Esophagus muscularis mucosa (tissue), 4 donors: ENCODE measurements around the gene CCDC88A. TPM values are rescaled to one million over a fixed set of nuclear protein-coding genes. Genes with fewer than 3 reads are reported as not detected.

ENCODE experiments used
- DNase-seq: peaks from one replicate; pipeline ENCODE4 v3.0.0-alpha.2; 2017; ENCODE audit errors: extremely low spot score
- H3K27ac ChIP-seq, 4 donors: fragments of 200-600 bp; sonication (generic); replicated peaks in 1 of 4; 1 replicate in 3 of 4; 2 replicates in 1 of 4; pipeline ENCODE4 v1.5.1; 2016 to 2019; ENCODE audit warnings: mild to moderate bottlenecking in 1 of 4
- H3K27me3 ChIP-seq, 4 donors: fragments of 200-600 bp; sonication (generic); one replicate each; pipeline versions ENCODE4 v1.5.1 to v1.6.0; 2016 to 2019
- H3K36me3 ChIP-seq, 4 donors: fragments of 200-600 bp; sonication (generic); one replicate each; pipeline ENCODE4 v1.5.1; 2016 to 2019
- H3K4me1 ChIP-seq, 4 donors: fragments of 200-600 bp; sonication (generic); one replicate each; pipeline ENCODE4 v1.5.1; 2016 to 2019
- H3K4me3 ChIP-seq, 4 donors: fragments of 200-600 bp; sonication (generic); 1 replicate in 2 of 4; 2 replicates in 2 of 4; pipeline ENCODE4 v1.5.1; 2016 to 2019; ENCODE audit warnings: mild to moderate bottlenecking in 4 of 4, moderate library complexity in 1 of 4
- H3K9me3 ChIP-seq, 4 donors: fragments of 200-600 bp; sonication (generic); 1 replicate in 3 of 4; 2 replicates in 1 of 4; pipeline ENCODE4 v1.5.1; 2016 to 2019
- CTCF ChIP-seq, 3 experiments: fragments of 200-600 bp in 2 of 3; fragments of 450-650 bp in 1 of 3; sonication (generic) in 2 of 3; IDR thresholded peaks; one replicate each; pipeline ENCODE4 v1.5.1; 2017 to 2019; ENCODE audit warnings: antibody characterized with exemption in 3 of 3, mild to moderate bottlenecking in 2 of 3, moderate library complexity in 1 of 3
- EP300 ChIP-seq: sonication (generic); formaldehyde crosslinking; IDR thresholded peaks from one replicate; pipeline ENCODE4 v1.6.1; 2017; ENCODE audit warnings: antibody characterized with exemption
- POLR2A ChIP-seq: fragments of 450-650 bp; IDR thresholded peaks from one replicate; pipeline ENCODE4 v1.6.1; 2017; ENCODE audit warnings: antibody characterized with exemption, moderate library complexity, mild to moderate bottlenecking, low read depth
- POLR2AphosphoS5 ChIP-seq, 2 donors: sonication (generic); formaldehyde crosslinking; IDR thresholded peaks; one replicate each; pipeline ENCODE4 v1.6.1; 2017; ENCODE audit warnings: antibody characterized with exemption in 2 of 2
- WGBS: methylation state at CpG from one replicate; pipeline ENCODE4 v1.1.5; 2018; 5-methylcytosine and 5-hydroxymethylcytosine counted together
- intact Hi-C: fragments of 100-400 bp; cut with DNase I; formaldehyde crosslinking; loops from one replicate; pipeline ENCODE4 v1.15.1; 2023
- total RNA-seq, 4 donors: library from RNA; depleted of rRNA; stranded (reverse); fragments of >200 nt; gene quantifications; one replicate each; pipeline versions ENCODE4 v1.1.0 to v1.2.1, GENCODE V29; 2016

CCDC88A gene
- 10 to 100 TPM; 29.7 to 58.6 (median 38.5) TPM for total RNA-seq

- TF ChIP-seq CTCF (IDR thresholded peaks at IDR 0.05): peak in 2 of 3 experiments; percentile 20 to 52
- TF ChIP-seq EP300: no peak
- peak; percentile 86 to 93 for TF ChIP-seq POLR2AphosphoS5 (IDR thresholded peaks at IDR 0.05)
- peak; percentile 61 for TF ChIP-seq POLR2A
- intact Hi-C loops: loop anchor here (5.0 to 10.0 kb wide), 4 partner anchors 97 to 195 kb away; partner anchors contain the start of genes CFAP36, MTIF2 and PPP4R3B
- Histone ChIP-seq H3K36me3 (no peaks in the 10 kb centered on the region), H3K4me3 (peak within 1 kb of the TSS; percentile 67 to 94 (median 88)), H3K27ac (peak within 1 kb of the TSS; percentile 86 to 93 (median 92)), H3K27me3 (no peaks in the 10 kb centered on the region), H3K4me1 (peaks cover 5 to 34% (median 23%) of the 10 kb centered on the region in 4 donors), H3K9me3 (no peaks in the 10 kb centered on the region)
- peak; percentile 98 for DNase-seq
- WGBS: 0% methylated on average over 6 of the region's 62 CpGs
Measured at GRCh38 chr2:55419679-55420438, at the start of gene CCDC88A. Gene CCDC88A (minus strand): TSS chr2:55419856. CDS start chr2:55419079, 777 bp downstream.

DNA sequence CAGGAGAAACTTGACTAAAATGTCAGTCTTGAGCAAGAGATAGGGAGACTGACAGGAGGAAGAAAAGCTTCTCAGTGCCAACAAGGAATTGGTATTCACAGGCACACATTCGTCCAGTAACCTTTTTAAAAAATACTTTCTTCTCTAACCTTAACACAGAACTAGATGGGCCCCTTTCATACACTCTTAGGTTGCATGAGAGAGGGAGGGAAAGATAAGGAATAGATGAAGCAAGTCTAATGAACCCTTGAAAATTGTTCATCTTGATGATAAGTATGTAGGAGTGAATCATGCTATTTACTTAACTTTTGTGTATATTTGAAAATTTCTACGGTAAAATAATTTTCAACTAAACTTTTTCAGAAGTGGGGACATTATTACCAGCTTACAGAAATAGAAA lies 42.0 kb upstream of the CCDC88A start:
- Histone ChIP-seq H3K27ac (no peak overlapping the region), H3K9me3 (no peaks in the 10 kb centered on the region), H3K36me3 (no peaks in the 10 kb centered on the region), H3K4me3 (no peak overlapping the region), H3K4me1 (no peaks in the 10 kb centered on the region), H3K27me3 (no peaks in the 10 kb centered on the region)
- WGBS: 72% methylated on average over 2 of the region's 2 CpGs
- no peak for TF ChIP-seq CTCF (IDR thresholded peaks at IDR 0.05)
- TF ChIP-seq POLR2A: no peak
- TF ChIP-seq POLR2AphosphoS5 (IDR thresholded peaks at IDR 0.05): no peak
- TF ChIP-seq EP300: no peak
- intact Hi-C loops: no loop called here
- no peak for DNase-seq

GRCh38 chr2:55460562-55460961 lies 40.9 kb upstream of the CCDC88A start:
- no peak for DNase-seq
- 68% methylated on average over 3 of the region's 3 CpGs for WGBS
- H3K9me3 ChIP-seq: no peaks in the 10 kb centered on the region
- intact Hi-C loops: no loop called here
- no peaks in the 10 kb centered on the region for H3K36me3 ChIP-seq
- H3K27me3 ChIP-seq: no peaks in the 10 kb centered on the region
- no peak overlapping the region for H3K4me3 ChIP-seq
- H3K27ac ChIP-seq: no peak overlapping the region
- no peaks in the 10 kb centered on the region for H3K4me1 ChIP-seq
- TF ChIP-seq EP300 (no peak), CTCF (IDR thresholded peaks at IDR 0.05) (no peak), POLR2AphosphoS5 (IDR thresholded peaks at IDR 0.05) (no peak), POLR2A (no peak)

DNA sequence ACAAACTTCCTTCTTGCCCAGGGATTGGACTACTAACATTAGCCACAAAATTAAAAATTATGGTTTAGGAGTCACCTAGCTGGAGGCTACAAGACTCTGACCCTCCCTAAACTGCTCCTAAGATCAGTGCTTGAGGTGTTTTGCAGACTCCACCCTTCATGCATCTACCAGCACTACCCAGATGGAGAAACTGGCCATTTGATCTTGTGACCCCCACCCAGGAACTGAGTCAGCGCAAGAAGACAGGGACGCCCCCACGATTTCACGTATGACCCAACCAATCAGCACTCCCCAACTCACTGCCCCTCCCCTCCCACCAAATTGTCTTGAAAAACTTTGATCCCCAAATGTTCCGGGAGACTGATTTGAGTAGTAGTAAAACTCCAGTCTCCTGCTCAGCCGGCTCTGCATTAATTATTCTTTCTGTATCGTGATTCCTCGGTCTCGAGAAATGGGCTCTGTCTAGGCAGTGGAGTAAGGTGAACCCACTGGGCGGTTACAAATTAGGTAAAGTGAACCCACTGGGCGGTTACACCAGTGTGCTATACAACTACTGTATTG lies 40.1 kb upstream of the CCDC88A start:
- Histone ChIP-seq H3K27me3 (no peaks in the 10 kb centered on the region), H3K27ac (no peak overlapping the region), H3K4me1 (no peaks in the 10 kb centered on the region), H3K4me3 (no peak overlapping the region), H3K9me3 (no peaks in the 10 kb centered on the region), H3K36me3 (no peaks in the 10 kb centered on the region)
- TF ChIP-seq EP300 (no peak), POLR2A (no peak), POLR2AphosphoS5 (IDR thresholded peaks at IDR 0.05) (no peak), CTCF (IDR thresholded peaks at IDR 0.05) (no peak)
- 89% methylated on average over 10 of the region's 11 CpGs for WGBS
- no peak for DNase-seq
- intact Hi-C loops: no loop called here
